Adrenal gland (tissue), 5 donors: ENCODE data around the gene TBCE.

Experiments used
- CTCF ChIP-seq, 6 experiments: fragments of 450-650 bp in 4 of 6; fragments of 200-600 bp in 2 of 6; sonication (generic) in 1 of 6; IDR thresholded peaks; 1 replicate in 5 of 6; 2 replicates in 1 of 6; pipeline versions ENCODE4 v1.5.1 to v1.8.0; 2016 to 2021; ENCODE audit warnings: antibody characterized with exemption in 6 of 6, mild to moderate bottlenecking in 2 of 6, moderate library complexity in 1 of 6
- POLR2A ChIP-seq, 2 donors: fragments of 450-650 bp; IDR thresholded peaks; one replicate each; pipeline ENCODE4 v1.6.1; 2017; ENCODE audit warnings: antibody characterized with exemption in 2 of 2, mild to moderate bottlenecking in 2 of 2, moderate library complexity in 1 of 2
- donor health status: DM: no; HTN: no; CAD: no.

- TF ChIP-seq CTCF (IDR thresholded peaks at IDR 0.05) (no peak), POLR2A (IDR thresholded peaks at IDR 0.05) (no peak)
These were observed 60.2 kb downstream of the TBCE start for GRCh38 chr1:235427447-235427846.
